ENCODE measurements around the gene PSMC5.

- TF ChIP-seq CTCF (IDR thresholded peaks at IDR 0.05; ENCODE audit: low read depth, low read length, missing input control): no peak
- no peak for TF ChIP-seq SP1 (IDR thresholded peaks at IDR 0.05)
- no peak for TF ChIP-seq RXRA (IDR thresholded peaks at IDR 0.05)
- TF ChIP-seq MAX (IDR thresholded peaks at IDR 0.05): no peak
- TF ChIP-seq JUND (IDR thresholded peaks at IDR 0.05): no peak
- no peak for TF ChIP-seq REST (IDR thresholded peaks at IDR 0.05)
- TF ChIP-seq TAF1 (conservative IDR thresholded peaks at IDR 0.05): no peak
- TF ChIP-seq ATF3 (IDR thresholded peaks at IDR 0.05): no peak
Measured at GRCh38 chr17:63826468-63827001, 696 bp upstream of the PSMC5 start.
